ENCODE data around the gene FRAT1.

Gene FRAT1

DNA sequence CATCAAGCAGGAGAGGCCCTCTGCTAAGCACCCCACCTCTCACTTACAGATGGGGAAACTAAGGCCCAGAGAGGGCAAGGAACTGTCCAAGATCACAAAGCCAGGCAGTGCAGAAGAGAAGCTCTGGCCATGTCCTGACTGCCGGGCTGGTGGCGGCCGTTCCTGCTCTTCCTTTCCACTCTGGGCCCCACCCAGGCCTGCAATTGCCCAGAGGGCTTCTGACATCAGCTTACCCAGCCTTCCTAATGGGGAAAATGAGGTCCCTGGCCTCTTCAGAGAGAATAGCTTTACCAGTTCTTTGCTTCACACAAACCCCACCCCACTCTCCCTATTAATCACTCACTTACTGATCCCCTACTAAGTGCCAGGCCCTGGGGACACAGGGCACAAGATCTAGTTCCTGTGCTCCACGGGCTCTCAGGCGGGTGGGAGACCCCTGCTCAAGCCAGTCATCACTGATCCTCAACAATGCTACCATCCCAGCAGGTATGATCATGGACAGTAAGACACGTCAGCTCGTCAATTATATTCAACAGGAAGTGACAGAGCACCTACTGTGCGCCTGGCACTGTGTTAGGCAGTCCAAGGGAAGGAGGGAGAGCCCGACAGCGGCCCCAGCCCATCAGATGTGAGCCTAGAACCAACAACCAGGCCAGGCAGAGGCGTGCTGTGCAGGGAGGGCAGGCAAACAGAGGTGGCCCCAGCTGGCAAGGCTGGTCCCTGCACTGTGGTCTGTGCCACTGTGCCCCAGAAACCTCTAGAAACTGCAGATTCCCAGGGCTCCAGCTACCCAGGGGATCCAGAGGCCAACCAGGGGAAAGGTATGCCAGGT lies 41.9 kb downstream of the FRAT1 start:
- no peaks in the 10 kb centered on the region for H3K27me3 ChIP-seq (ENCODE audit: insufficient read depth, low read depth)
- peaks cover 9% of the 10 kb centered on the region for H3K4me1 ChIP-seq (ENCODE audit: low read depth, poor library complexity, severe bottlenecking)
- no peaks in the 10 kb centered on the region; the same call in 1 of the 2 replicates for H3K36me3 ChIP-seq (ENCODE audit: insufficient read depth)
- H4K20me1 ChIP-seq (ENCODE audit: insufficient read depth) = no peaks in the 10 kb centered on the region
- no peak overlapping the region for H2AFZ ChIP-seq (ENCODE audit: low read depth)
- H3K4me3 ChIP-seq (IDR thresholded peaks at IDR 0.05; ENCODE audit: insufficient read depth, low read depth, low read length) = no peak overlapping the region
- no peak overlapping the region for H3K4me2 ChIP-seq
- H3K9ac ChIP-seq = no peak overlapping the region
- H3K79me2 ChIP-seq (ENCODE audit: insufficient read depth, low read depth) = no peaks in the 10 kb centered on the region
- no peak overlapping the region for H3K27ac ChIP-seq
- TF ChIP-seq CTCF (conservative IDR thresholded peaks at IDR 0.05; ENCODE audit: low read depth, low read length) = no peak

GRCh38 chr10:97361537-97361901 lies 42.4 kb downstream of the FRAT1 start:
- Histone ChIP-seq H3K79me2 (ENCODE audit: insufficient read depth, low read depth) (no peaks in the 10 kb centered on the region), H3K4me1 (ENCODE audit: low read depth, poor library complexity, severe bottlenecking) (peaks cover 7% of the 10 kb centered on the region), H3K27ac (no peak overlapping the region), H3K4me2 (no peak overlapping the region), H3K4me3 (IDR thresholded peaks at IDR 0.05; ENCODE audit: insufficient read depth, low read depth, low read length) (no peak overlapping the region), H3K27me3 (ENCODE audit: insufficient read depth, low read depth) (no peaks in the 10 kb centered on the region), H2AFZ (ENCODE audit: low read depth) (no peak overlapping the region), H3K36me3 (ENCODE audit: insufficient read depth) (no peaks in the 10 kb centered on the region; the same call in 1 of the 2 replicates), H3K9ac (no peak overlapping the region), H4K20me1 (ENCODE audit: insufficient read depth) (no peaks in the 10 kb centered on the region)
- no peak for TF ChIP-seq CTCF (conservative IDR thresholded peaks at IDR 0.05; ENCODE audit: low read depth, low read length)

DNA sequence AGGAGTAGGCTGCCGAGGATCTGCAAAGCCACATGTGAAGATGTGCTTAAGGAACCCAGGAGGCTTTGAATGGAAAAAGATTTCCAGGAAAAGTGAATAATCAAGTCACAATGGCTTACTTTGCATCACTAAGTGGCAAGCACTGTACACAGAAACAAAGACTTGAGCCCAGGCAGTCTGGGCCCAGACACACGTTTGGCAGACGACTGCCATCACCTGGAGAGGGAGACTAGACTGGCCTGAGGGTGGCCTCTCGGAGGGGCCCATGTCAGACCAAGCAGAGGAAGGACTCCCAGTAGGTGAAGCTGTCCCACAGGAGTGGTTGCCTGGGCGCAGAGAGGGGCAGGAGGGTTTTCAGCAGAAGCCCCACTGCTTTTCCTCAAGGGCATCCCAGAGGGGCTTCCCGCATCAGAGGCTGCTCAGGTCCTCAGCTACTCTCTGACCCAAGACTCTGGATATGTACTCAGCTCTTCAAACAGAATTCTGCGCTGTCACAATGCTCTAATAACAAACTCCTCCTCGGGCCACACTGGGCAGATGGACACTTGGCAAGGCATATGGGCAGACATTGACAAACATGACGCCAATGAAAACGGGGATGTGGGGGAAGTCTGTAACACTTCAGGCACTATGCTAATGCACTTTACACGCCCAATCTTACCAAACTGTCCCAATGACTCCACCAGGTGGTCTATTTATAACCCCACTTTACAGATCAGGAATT lies 43.4 kb downstream of the FRAT1 start:
- Histone ChIP-seq H2AFZ (ENCODE audit: low read depth) (no peak overlapping the region), H3K4me1 (ENCODE audit: low read depth, poor library complexity, severe bottlenecking) (no peaks in the 10 kb centered on the region), H3K27ac (no peak overlapping the region), H3K79me2 (ENCODE audit: insufficient read depth, low read depth) (no peaks in the 10 kb centered on the region), H3K9ac (no peak overlapping the region), H3K27me3 (ENCODE audit: insufficient read depth, low read depth) (no peaks in the 10 kb centered on the region), H3K4me3 (IDR thresholded peaks at IDR 0.05; ENCODE audit: insufficient read depth, low read depth, low read length) (no peak overlapping the region), H4K20me1 (ENCODE audit: insufficient read depth) (no peaks in the 10 kb centered on the region), H3K4me2 (no peak overlapping the region), H3K36me3 (ENCODE audit: insufficient read depth) (no peaks in the 10 kb centered on the region; the same call in 1 of the 2 replicates)
- TF ChIP-seq CTCF (conservative IDR thresholded peaks at IDR 0.05; ENCODE audit: low read depth, low read length) = no peak

- Histone ChIP-seq H3K27me3 (ENCODE audit: insufficient read depth, low read depth) (no peaks in the 10 kb centered on the region), H3K4me2 (no peak overlapping the region), H3K4me1 (ENCODE audit: low read depth, poor library complexity, severe bottlenecking) (no peaks in the 10 kb centered on the region), H3K36me3 (ENCODE audit: insufficient read depth) (no peaks in the 10 kb centered on the region; the same call in 1 of the 2 replicates), H3K79me2 (ENCODE audit: insufficient read depth, low read depth) (no peaks in the 10 kb centered on the region), H3K27ac (no peak overlapping the region), H3K4me3 (IDR thresholded peaks at IDR 0.05; ENCODE audit: insufficient read depth, low read depth, low read length) (no peak overlapping the region), H2AFZ (ENCODE audit: low read depth) (no peak overlapping the region), H4K20me1 (ENCODE audit: insufficient read depth) (no peaks in the 10 kb centered on the region), H3K9ac (no peak overlapping the region)
- no peak for TF ChIP-seq CTCF (conservative IDR thresholded peaks at IDR 0.05; ENCODE audit: low read depth, low read length)
These were observed 44.0 kb downstream of the FRAT1 start for GRCh38 chr10:97363071-97363470.
